HG03025 (cell line): ENCODE measurements around the gene DEFB112.

Source experiments
- ATAC-seq: cut with Tn5 transposase; IDR thresholded peaks from one replicate; pipeline ENCODE4 v1.9.1; 2021; ENCODE audit warnings: mild to moderate bottlenecking, moderate library complexity; ENCODE audit not compliant: unreplicated experiment, low FRiP score

Gene DEFB112

DNA sequence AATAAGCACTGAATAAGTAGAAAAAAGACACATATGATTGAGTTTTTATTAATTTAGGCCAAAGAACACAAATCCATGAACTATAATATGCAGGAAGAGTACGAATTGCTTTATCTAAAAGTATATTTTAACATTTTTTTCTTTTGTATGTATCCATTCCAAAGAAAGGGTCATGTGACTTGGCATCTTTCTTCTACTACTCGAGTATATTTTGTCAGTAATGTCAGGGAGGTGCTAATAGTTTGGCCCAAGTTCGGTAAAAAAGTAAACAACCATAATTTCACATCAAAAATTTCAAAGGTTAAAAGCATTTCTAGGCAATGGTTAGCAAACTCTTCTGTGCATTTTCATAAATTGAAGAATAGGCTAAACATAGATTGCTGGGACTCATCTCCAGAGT lies 46.6 kb downstream of the DEFB112 start:
- no peak for ATAC-seq

DNA sequence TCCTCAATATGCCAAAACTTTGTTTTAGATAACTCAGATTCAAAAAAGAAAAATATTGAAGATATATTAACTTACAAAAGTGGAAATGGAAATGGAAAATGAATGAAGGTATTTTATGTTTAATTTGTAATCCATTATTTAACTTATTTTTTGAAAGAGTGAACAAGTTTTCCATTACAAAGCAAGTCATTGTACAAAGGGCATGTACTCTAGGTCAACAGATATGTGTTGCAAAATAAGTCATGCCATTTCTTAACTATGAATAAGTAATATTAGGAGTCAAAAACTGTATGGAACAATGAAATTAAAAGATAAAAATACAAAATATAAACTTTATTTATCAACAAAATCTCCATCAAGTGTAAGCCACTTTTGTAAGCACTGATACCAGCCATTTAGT lies 54.5 kb downstream of the DEFB112 start:
- ATAC-seq = no peak
